DMS114 treated with DMSO at 0.1 percent for 48 hours (cell line): ENCODE measurements around the gene GSTO1.

Source experiments
- DNase-seq: peaks from one replicate; lab custom pipeline; 2025; ENCODE audit not compliant: unreplicated experiment; lab: John Stamatoyannopoulos, UW

GSTO1 gene

GRCh38 chr10:104274762-104275721 lies 20.4 kb downstream of the GSTO1 start:
- peak; percentile 65 for DNase-seq

DNA sequence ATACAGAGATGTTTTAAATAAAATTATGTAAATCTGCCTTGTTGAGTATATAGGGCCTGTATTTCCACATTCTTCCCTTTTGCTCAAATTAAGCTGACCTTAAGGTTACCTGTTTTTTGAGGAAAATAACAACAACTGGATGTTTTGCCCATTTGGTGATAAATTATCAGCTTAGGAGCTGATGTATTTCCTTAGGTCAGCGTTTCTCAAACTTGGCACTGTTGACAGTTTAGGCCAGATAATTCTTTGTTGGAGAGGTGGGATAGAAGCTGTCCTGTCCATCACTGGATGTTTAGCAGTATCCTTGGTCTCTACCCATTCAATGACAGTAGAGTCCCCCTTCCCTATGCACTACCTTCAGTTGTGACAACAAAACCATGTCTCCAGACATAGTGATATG lies 21.5 kb downstream of the GSTO1 start:
- no peak for DNase-seq

DNA sequence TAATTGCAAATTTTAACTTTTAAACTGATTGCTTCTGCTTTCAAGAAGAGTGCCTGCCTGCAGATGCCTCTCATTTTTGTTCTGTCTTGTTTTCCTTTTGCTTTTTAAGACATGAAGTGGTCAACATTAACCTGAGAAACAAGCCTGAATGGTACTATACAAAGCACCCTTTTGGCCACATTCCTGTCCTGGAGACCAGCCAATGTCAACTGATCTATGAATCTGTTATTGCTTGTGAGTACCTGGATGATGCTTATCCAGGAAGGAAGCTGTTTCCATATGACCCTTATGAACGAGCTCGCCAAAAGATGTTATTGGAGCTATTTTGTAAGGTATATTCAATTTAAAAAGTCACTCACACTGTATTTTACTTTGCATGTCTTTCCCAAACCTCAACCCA lies 23.1 kb downstream of the GSTO1 start:
- DNase-seq: no peak

DNA sequence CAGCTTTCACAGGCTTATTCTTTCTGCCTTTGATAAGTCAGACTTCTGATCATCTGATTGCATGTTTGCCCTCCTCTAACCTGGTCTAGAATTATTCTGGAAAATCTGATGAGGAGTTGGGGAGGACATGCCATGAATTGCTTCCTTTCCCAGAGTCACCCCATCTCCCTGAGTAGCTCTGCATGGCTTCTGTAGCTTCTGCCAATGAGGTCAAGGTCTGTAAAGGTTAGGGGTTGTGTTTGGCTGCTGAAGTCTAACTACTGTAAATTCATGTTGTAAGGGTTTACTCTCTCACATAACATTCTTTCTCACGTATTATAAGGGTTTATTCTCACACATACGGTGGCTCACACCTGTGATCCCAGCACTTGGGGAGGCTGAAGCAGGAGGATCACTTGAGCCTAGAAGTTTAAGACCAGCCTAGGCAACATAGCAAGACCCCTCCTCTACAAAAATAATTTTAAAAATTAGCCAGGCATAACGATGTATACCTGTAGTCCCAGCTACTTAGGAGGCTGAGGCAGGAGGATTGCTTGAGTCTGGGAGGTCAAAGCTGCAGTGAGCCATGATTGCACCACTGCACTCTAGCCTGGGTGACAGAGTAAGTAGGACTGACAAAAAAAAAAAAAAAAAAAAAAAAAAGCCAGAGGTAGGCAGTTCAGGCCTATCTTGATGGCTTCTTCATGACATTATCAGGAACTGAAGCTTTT lies 25.0 kb downstream of the GSTO1 start:
- no peak for DNase-seq

GRCh38 chr10:104281694-104282093 lies 27.0 kb downstream of the GSTO1 start:
- no peak for DNase-seq

- DNase-seq: no peak
Observed at GRCh38 chr10:104284846-104285245, 30.2 kb downstream of the GSTO1 start.

DNA sequence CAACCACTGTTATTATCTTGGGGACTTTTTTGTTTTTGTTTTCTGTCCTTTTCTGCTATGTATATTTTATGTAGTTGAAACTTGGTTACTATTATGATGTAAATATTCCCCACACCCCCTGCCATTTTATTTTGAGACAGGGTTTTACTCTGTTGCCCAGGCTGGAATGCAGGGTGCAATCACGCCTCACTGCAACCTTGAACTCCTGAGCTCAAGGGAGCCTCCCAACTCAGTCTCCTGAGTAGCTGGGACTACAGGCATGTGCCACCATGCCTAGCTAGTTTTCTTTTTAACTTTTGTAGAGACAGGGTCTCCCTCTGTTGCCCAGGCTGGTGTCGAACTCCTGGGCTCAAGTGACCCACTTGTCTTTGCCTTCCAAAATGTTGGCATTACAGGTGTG lies 32.2 kb downstream of the GSTO1 start:
- no peak for DNase-seq

DNA sequence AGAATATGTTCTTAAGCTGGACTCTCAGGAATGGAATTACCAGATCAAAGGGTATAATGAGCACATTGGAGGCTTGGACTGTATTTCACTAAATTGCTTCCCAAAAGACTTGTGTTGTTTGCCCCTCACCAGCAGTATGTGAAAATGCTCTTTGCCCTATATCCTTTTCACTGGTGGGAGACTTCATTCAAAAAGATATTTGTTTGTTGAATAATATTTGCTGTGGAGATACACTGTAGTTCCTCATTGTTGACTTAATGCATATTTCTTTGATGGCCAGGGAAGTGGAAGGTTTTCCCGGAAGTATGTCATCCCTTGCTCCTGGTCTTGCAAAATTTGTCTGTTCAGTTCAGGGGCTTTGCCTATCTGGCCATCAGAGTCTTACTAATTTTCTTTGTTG lies 33.7 kb downstream of the GSTO1 start:
- no peak for DNase-seq

GRCh38 chr10:104291439-104291951 lies 36.8 kb downstream of the GSTO1 start:
- DNase-seq: peak; percentile 77

GRCh38 chr10:104293011-104293410 lies 38.3 kb downstream of the GSTO1 start:
- no peak for DNase-seq

- DNase-seq: no peak
Observed at GRCh38 chr10:104293781-104294321, 39.2 kb downstream of the GSTO1 start.

- no peak for DNase-seq
Observed at GRCh38 chr10:104296687-104297436, 42.2 kb downstream of the GSTO1 start.

DNA sequence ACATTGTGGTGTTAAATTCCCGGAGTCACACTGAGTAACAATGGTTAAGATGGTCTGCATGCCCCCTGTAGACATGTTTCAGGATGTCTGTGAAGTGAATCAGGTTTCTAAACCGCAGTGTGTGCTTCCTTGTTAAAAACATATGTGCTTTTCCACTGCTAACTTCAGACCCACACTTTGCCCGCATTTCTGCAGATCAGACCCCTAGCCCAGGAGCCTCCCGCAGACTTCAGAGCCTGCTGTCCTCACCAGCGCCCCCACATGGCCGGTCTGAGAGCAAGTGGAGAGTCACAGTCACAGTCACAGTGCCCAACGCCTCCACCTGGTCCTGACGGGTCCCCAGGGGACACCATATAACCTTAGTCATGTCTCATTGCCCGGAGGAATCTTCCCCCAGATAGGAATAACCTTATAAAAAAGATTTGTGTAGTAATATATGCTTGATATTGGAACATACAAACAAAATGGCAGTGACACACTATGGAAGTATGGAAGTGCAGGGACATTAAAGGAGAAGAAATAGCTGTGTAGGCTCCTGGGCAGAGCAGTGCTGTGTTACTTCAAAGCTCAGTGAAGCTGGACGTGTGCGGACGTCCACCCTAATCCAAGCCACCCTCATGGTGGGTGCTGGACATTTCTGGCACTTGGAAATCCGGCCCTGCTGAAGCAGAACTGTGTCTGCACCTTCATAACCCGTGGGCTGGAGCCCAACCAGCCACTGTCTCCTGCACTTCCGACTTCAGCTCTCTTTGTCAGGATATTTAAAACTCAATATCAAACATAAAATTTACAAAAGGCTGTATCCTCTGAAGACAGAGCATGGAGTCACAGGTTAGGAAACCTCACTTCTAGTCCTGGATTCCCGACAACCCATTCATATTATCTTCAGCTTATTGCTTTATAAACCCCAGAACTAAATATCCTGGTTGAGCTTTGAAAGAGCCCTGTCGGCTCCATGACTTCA lies 43.3 kb downstream of the GSTO1 start:
- DNase-seq: no peak

- DNase-seq: no peak
Observed at GRCh38 chr10:104299031-104299904, 44.6 kb downstream of the GSTO1 start.

GRCh38 chr10:104300002-104300735 lies 45.5 kb downstream of the GSTO1 start:
- no peak for DNase-seq

- no peak for DNase-seq
Observed at GRCh38 chr10:104300736-104301292, 46.1 kb downstream of the GSTO1 start.

DNA sequence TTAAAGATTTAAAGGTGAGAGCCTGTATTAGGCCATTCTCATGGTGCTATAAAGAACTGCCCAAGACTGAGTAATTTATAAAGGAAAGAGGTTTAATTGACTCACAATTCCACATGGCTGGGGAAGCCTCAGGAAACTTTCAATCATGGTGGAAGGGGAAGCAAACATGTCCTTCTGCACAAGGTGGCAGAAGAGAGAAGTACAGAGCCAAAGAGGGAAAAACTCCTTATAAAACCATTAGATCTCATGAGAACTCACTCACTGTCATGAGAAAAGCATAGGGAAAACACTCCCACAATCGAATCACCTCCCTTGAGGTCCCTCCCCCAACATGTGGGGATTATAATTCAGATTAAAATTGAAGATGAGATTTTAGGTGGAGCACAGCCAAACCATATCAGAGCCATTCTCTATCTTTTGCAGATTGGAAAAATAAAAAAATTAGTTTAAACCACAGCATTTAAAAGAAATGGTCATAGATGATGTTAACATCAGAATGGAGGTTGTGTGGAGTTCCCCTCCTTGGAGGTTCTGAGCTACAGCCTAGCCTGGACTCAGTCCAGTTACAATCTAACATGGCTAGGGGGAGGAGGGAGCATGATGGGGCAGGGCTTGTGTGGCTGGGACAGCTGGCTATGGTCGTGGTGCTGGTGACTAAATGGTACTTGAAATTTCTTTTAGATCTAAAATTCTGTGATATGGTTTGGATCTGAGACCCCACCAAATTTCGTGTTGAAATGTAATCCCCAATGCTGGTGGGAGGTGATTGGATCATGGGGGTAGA lies 47.4 kb downstream of the GSTO1 start:
- no peak for DNase-seq
